H9 (cell line): ENCODE data around the gene MAP3K7. TPM values are rescaled to one million over a fixed set of nuclear protein-coding genes. Genes with fewer than 3 reads are reported as not detected.

Experiments used
- DNase-seq: peaks from one replicate; pipeline ENCODE4 v3.0.0-alpha.2; 2017
- H2AFZ ChIP-seq: one replicate; pipeline ENCODE4 v1.6.1; 2013; ENCODE audit warnings: mild to moderate bottlenecking, low read length, control low read depth, moderate library complexity
- H2AK5ac ChIP-seq: 2 replicates; pipeline ENCODE4 v1.6.1; 2013; ENCODE audit warnings: low read length, control low read depth, mixed read lengths; ENCODE audit not compliant: insufficient read length
- H2BK120ac ChIP-seq: one replicate; pipeline ENCODE4 v1.6.1; 2013; ENCODE audit warnings: low read depth, mild to moderate bottlenecking, low read length, control low read depth, inconsistent platforms; ENCODE audit not compliant: poor library complexity, severe bottlenecking
- H2BK12ac ChIP-seq: 2 replicates; pipeline ENCODE4 v1.6.1; 2013; ENCODE audit warnings: low read length, control low read depth, mixed read lengths, low read depth; ENCODE audit not compliant: insufficient read length
- H2BK15ac ChIP-seq: 2 replicates; pipeline ENCODE4 v1.6.1; 2013; ENCODE audit warnings: low read depth, low read length, control low read depth
- H2BK20ac ChIP-seq: one replicate; pipeline ENCODE4 v1.6.1; 2013; ENCODE audit warnings: low read depth, mild to moderate bottlenecking, low read length, control low read depth, inconsistent platforms; ENCODE audit not compliant: poor library complexity, severe bottlenecking
- H2BK5ac ChIP-seq: 2 replicates; pipeline ENCODE4 v1.6.1; 2013; ENCODE audit warnings: low read length, control low read depth, mixed read lengths; ENCODE audit not compliant: insufficient read length
- H3K14ac ChIP-seq: 2 replicates; pipeline ENCODE4 v1.6.1; 2013; ENCODE audit warnings: low read length, control low read depth; ENCODE audit not compliant: insufficient read depth
- H3K18ac ChIP-seq: 2 replicates; pipeline ENCODE4 v1.6.1; 2013; ENCODE audit warnings: low read depth, mild to moderate bottlenecking, mixed read lengths, low read length, control low read depth; ENCODE audit not compliant: insufficient read length
- H3K23ac ChIP-seq: 2 replicates; pipeline ENCODE4 v1.6.1; 2013; ENCODE audit warnings: low read length, control low read depth, mixed read lengths, low read depth; ENCODE audit not compliant: insufficient read length
- H3K23me2 ChIP-seq: 2 replicates; pipeline ENCODE4 v1.6.1; 2013; ENCODE audit warnings: low read depth, mild to moderate bottlenecking, mixed read lengths, low read length, control low read depth; ENCODE audit not compliant: insufficient read length, poor library complexity, severe bottlenecking
- H3K27ac ChIP-seq: 2 replicates; pipeline ENCODE4 v1.5.1; 2013; ENCODE audit warnings: low read length, control low read depth, mixed read lengths, low read depth; ENCODE audit not compliant: insufficient read length
- H3K27me3 ChIP-seq: 2 replicates; pipeline ENCODE4 v1.6.1; 2013; ENCODE audit warnings: low read length, control low read depth, inconsistent platforms; ENCODE audit not compliant: insufficient read depth
- H3K4ac ChIP-seq: 2 replicates; pipeline ENCODE4 v1.6.1; 2013; ENCODE audit warnings: low read depth, mild to moderate bottlenecking, control low read depth, inconsistent platforms, low read length, moderate library complexity
- H3K4me1 ChIP-seq: 2 replicates; pipeline ENCODE4 v1.6.1; 2013; ENCODE audit warnings: low read length, control low read depth, inconsistent platforms; ENCODE audit not compliant: insufficient read depth
- H3K4me2 ChIP-seq: 2 replicates; pipeline ENCODE4 v1.6.1; 2013; ENCODE audit warnings: low read length, control low read depth, mixed read lengths; ENCODE audit not compliant: insufficient read length, insufficient read depth
- H3K56ac ChIP-seq: 2 replicates; pipeline ENCODE4 v1.6.1; 2013; ENCODE audit warnings: low read depth, mild to moderate bottlenecking, mixed read lengths, low read length, control low read depth; ENCODE audit not compliant: insufficient read length
- H3K79me1 ChIP-seq: 2 replicates; pipeline ENCODE4 v1.6.1; 2013; ENCODE audit warnings: low read depth, mild to moderate bottlenecking, moderate library complexity, low read length, control low read depth, inconsistent platforms; ENCODE audit not compliant: insufficient read depth, poor library complexity, severe bottlenecking
- H3K79me2 ChIP-seq: 2 replicates; pipeline ENCODE4 v1.6.1; 2013; ENCODE audit warnings: low read length, control low read depth, inconsistent platforms; ENCODE audit not compliant: insufficient read depth
- H3K9ac ChIP-seq: 2 replicates; pipeline ENCODE4 v1.6.1; 2013; ENCODE audit warnings: low read length, control low read depth, mixed read lengths; ENCODE audit not compliant: insufficient read length; ENCODE audit errors: extremely low read depth
- H3K9me3 ChIP-seq: one replicate; pipeline ENCODE4 v1.6.1; 2013; ENCODE audit warnings: low read depth, low read length, inconsistent platforms; ENCODE audit not compliant: control insufficient read depth
- H3T11ph ChIP-seq: one replicate; pipeline ENCODE4 v1.6.1; 2013; ENCODE audit warnings: mild to moderate bottlenecking, low read length, control low read depth, inconsistent platforms
- H4K20me1 ChIP-seq: one replicate; pipeline ENCODE4 v1.6.1; 2013; ENCODE audit not compliant: control insufficient read depth, insufficient read length, insufficient read depth
- H4K5ac ChIP-seq: 2 replicates; pipeline ENCODE4 v1.6.1; 2013; ENCODE audit warnings: low read depth, mild to moderate bottlenecking, mixed read lengths, low read length, control low read depth; ENCODE audit not compliant: insufficient read length
- H4K8ac ChIP-seq: replicated peaks from 2 replicates; pipeline ENCODE4 v1.6.1; 2013; ENCODE audit warnings: low read length, control low read depth, mixed read lengths, low read depth; ENCODE audit not compliant: insufficient read length
- H4K91ac ChIP-seq: 2 replicates; pipeline ENCODE4 v1.6.1; 2013; ENCODE audit warnings: low read depth, mild to moderate bottlenecking, moderate library complexity, mixed read lengths, low read length, control low read depth; ENCODE audit not compliant: insufficient read length
- H3K27ac Mint-ChIP-seq, 3 experiments: 2 replicates in 2 of 3; 3 replicates in 1 of 3; pipeline ENCODE4 v1.8.0; 2020 to 2021; ENCODE audit warnings: mixed read lengths in 3 of 3, mild to moderate bottlenecking in 1 of 3, moderate library complexity in 1 of 3
- H3K27me3 Mint-ChIP-seq: 2 replicates; pipeline ENCODE4 v1.8.0; 2021; ENCODE audit warnings: low read depth, mild to moderate bottlenecking, moderate library complexity, mixed read lengths
- H3K36me3 Mint-ChIP-seq, 3 experiments: 2 replicates in 2 of 3; 3 replicates in 1 of 3; pipeline ENCODE4 v1.8.0; 2020 to 2021; ENCODE audit warnings: low read depth in 3 of 3, mixed read lengths in 3 of 3; ENCODE audit not compliant: insufficient read depth in 1 of 3
- H3K4me1 Mint-ChIP-seq, 2 experiments: 2 replicates each; pipeline ENCODE4 v1.8.0; 2020; ENCODE audit warnings: mixed read lengths in 2 of 2
- H3K4me3 Mint-ChIP-seq, 2 experiments: 2 replicates in 1 of 2; 3 replicates in 1 of 2; pipeline ENCODE4 v1.8.0; 2020 to 2021; ENCODE audit warnings: mild to moderate bottlenecking in 2 of 2, mixed read lengths in 2 of 2, moderate library complexity in 1 of 2
- H3K9me3 Mint-ChIP-seq, 2 experiments: 2 replicates in 1 of 2; 3 replicates in 1 of 2; pipeline ENCODE4 v1.8.0; 2020; ENCODE audit warnings: mild to moderate bottlenecking in 2 of 2, mixed read lengths in 2 of 2, moderate library complexity in 1 of 2
- CTCF ChIP-seq: fragments of 200-600 bp; sonication (generic); conservative IDR thresholded peaks from 3 replicates; pipeline ENCODE4 v1.8.0; 2021; ENCODE audit warnings: antibody characterized with exemption, mild to moderate bottlenecking
- WGBS: extraction: QIAGEN DNeasy Blood & Tissue Kit; methylation state at CpG from one replicate; pipeline ENCODE4 v1.1.7; 2013; ENCODE audit warnings: missing lambda C conversion rate, low lambda C conversion rate, mixed read lengths; ENCODE audit not compliant: insufficient read length; ENCODE audit errors: extremely low coverage; 5-methylcytosine and 5-hydroxymethylcytosine counted together
- total RNA-seq: library from RNA; stranded (reverse); gene quantifications from 2 replicates; pipeline ENCODE4 v1.2.1, GENCODE V29; 2021

MAP3K7 gene
- total RNA-seq, 1 experiment from 2014 or later = 31.3 TPM

DNA sequence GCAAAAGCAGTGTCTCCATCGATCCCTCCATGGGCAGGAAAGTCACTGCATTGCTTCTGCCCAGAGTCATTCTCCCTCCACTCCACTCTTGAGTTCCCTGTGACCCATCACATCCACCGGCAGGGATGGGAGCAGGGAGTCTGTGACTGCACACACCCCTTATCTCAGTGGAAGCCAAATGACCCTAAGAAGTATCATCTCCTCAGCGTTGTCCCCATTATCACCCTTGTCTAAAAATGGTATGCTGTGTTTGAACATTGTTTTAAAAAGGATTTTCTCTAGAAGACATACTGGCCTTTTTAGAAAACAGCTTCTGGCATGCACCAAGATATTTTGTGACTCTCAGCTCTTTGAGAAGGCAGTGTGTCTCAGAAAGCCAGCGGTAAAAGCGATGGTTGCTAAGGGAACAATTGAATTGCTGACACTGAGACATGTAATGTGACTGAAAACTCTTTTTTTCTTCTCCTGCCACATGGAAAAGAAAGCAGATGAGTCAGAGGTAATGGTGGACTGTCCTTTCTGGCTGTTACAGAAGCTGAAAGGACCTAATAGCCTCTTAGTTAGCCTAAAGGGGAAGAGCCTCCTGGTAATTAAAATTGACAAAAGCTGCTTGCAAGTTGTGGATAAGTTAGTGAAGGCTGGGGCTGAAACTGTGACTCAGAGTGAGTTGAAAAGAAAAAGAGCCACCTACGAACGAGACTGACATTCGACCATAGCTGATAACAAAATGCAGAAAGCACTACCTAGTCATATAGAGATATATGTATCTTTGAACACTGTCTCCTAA lies 120.5 kb downstream of the MAP3K7 start:
- Histone ChIP-seq H3K18ac (no peak overlapping the region), H3K27ac (no peak overlapping the region), H3K27me3 (no peaks in the 10 kb centered on the region), H4K91ac (no peak overlapping the region), H3K79me2 (no peaks in the 10 kb centered on the region), H4K8ac (no peak overlapping the region), H3K9ac (no peak overlapping the region), H3K14ac (no peak overlapping the region), H3K56ac (no peak overlapping the region), H2BK20ac (no peak overlapping the region), H3K4ac (no peak overlapping the region), H3K23ac (no peak overlapping the region), H2BK12ac (no peak overlapping the region), H2BK120ac (no peak overlapping the region), H2AFZ (no peak overlapping the region), H2BK15ac (no peak overlapping the region), H3K4me2 (no peak overlapping the region), H3K23me2 (no peaks in the 10 kb centered on the region), H2BK5ac (no peak overlapping the region), H3T11ph (no peak overlapping the region), H3K79me1 (no peaks in the 10 kb centered on the region), H3K4me1 (no peaks in the 10 kb centered on the region), H4K5ac (no peak overlapping the region), H4K20me1 (no peaks in the 10 kb centered on the region), H3K9me3 (no peaks in the 10 kb centered on the region), H2AK5ac (no peak overlapping the region)
- H3K27ac Mint-ChIP-seq = no peak overlapping the region
- H3K36me3 Mint-ChIP-seq = no peaks in the 10 kb centered on the region
- peaks cover 13 to 21% of the 10 kb centered on the region in 2 experiments for H3K4me1 Mint-ChIP-seq
- H3K4me3 Mint-ChIP-seq = no peak overlapping the region
- no peak for TF ChIP-seq CTCF
- no CpG with 5 or more reads among the region's 8 CpGs for WGBS
- no peaks in the 10 kb centered on the region for H3K27me3 Mint-ChIP-seq
- no peaks in the 10 kb centered on the region; a peak in 1 of 5 replicates for H3K9me3 Mint-ChIP-seq
- no peak for DNase-seq
